Kidney glomerular epithelial cell (primary cell): ENCODE results near the gene UNC93A.
A peak's percentile ranks its signal among the peaks of the same experiment; 100 is the strongest.
"Not testable (repeated sequence)": the region's sequence is repeated elsewhere in the genome, so short reads cannot be mapped to it uniquely, and the experiment has no call there.

Source experiments
- DNase-seq: peaks from one replicate; lab custom pipeline; 2025; lab: John Stamatoyannopoulos, UW

The UNC93A gene

DNA sequence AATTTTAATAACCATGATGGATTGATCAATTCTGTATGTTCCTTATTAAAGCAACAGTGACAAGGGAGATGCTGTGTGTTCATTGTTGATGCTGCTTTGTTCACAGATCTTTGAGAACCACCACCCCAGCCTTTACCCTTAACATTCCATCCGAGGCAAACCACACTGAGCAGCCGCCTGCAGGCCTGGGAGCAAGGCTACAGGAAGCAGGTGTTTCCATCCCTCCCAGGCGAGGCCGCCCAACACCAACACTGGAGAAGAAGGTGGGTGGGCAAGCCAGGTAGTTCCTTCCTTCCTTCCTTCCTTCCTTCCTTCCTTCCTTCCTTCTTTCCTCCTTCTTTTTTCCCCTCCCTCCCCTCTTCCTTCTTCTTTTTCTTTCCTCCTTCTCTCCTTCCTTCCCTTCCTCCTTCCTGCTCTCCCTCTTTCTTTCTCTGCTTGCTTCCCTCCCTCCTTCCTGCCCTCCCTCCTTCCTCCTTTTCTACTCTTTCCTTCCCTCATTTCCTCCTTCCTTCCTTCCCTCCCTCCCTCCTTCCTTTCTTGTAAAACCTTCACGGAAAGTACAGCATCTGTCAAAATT, 47.5 kb downstream of the UNC93A start:
- DNase-seq = no peak

DNA sequence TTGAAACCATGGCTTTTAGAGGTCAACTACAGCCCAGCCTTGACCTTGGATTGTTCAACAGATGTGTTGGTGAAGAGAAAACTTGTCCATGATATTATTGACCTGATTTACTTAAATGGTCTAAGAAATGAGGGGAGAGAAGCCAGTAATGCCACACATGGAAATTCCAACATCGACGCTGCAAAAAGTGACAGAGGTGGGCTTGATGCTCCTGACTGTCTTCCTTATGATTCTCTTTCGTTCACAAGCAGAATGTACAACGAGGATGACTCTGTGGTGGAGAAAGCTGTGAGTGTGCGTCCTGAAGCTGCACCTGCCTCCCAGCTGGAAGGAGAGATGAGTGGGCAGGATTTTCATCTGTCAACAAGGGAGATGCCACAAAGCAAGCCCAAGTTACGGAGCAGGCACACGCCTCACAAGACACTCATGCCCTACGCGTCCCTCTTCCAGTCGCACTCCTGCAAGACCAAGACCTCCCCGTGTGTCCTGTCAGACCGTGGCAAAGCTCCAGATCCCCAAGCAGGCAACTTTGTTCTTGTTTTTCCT, 50.0 kb downstream of the UNC93A start:
- DNase-seq = no peak

DNA sequence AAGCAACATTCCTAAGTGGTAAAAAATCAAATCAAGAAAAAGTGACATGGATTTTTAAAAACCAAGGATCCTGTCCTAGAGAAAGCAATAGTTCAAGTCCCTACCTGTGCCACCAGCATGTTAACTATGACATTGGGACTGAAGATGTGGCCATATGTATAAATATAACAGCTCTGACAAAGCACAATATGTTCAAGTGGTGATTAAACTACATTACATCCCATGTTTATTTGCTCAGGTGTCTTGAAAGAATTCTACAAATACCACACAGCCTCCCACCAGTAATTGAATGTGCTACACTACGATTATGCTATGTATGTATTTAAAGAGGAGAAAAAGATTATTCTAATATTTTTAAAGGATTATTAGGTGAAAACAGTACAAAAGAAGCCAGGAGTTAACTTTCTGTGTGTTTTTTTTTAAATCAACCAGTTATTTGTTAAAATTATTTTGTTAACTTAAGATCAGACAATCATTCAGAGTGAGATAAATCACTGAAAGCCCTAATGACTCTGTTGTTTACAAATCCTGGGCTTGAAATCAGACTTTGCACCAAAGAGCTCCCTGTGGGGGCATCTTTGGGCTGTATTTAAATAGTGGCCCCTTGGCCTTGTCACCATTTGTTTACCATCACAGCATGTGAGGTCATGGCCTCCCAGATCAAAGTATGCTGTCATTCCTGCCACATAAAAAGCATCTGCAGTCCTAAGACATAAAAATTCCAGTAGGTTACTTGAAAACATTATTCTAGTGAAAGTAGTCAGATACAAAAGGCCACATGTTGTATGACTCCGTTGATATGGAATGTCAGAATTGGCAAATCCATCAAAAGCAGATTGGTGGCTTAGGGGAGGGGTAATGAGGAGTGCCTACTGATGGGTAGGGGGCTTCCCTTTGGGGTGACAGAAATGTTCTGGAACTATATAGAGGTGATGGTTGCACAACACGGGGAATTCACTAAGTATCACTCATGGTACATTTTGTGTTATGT, 50.8 kb downstream of the UNC93A start:
- DNase-seq = no peak

DNA sequence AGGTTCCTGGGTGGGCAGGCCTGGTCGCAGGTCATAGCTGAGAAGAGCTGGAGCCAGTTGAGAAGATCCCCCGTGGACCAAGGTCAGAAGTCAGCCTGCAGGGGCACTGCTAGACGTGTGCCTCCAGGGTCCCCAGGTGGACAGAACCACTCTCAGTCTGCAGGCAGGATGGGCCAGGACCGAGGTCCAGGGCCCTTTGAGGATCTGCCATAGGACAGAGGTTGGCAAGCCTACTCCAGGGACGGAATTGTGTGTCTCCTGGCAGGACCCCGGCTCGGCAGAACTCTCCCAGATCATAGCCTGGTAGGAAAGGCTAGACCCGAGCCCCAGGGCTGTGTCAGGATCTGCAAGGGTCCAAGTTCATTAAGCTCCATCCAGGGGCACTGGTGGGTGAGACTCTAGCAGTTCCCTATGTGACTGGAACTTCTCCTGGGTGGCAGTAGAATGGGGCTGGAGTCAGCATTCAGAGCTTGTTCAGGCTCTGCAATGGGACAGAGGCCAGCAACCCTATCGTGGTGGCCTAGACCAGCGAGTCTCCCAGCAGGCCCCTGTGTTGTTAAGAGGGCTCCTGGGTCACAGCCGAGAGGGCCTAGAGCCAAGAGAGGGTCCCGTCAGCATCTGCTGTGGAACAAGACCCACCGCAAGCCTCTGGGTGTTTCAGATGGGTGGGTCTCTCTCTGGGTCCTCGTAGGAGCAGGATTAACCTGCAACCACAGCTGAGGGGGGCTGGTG, 51.9 kb downstream of the UNC93A start:
- no peak for DNase-seq

DNA sequence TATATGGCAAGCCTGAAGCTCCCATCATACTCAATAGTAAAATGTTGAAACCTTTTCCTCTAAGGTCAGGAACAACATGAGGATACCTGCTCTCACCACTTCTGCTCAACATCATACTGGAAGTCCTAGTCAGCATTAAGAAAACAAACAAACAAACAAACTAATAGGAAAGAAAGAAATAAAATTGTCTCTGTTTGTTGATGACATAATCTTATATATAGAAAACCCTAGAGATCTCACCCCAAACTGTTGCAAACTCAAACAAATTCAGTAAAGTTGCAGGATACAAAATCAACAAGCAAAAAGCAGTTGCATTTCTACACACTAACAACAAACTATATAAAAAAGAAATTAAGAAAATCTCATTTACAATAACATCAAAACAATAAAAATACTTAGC, 54.2 kb downstream of the UNC93A start:
- no peak for DNase-seq

DNA sequence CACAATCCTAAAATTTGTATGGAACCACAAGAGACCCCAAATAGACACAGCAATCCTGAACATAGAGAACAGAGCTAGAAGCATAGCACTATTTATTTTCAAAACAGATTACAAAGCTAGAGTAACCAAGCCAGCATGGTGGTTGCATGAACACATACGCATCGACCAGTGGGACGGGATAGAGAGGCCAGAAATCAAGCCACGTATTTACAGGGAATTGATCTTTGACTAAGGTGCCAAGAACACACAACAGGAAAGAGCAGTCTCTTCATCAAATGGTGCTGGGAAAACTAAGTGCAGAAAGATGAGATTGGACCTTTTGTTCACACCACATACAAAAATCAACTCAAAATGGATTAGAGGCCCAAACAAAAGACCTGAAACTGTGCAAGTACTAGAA, 54.8 kb downstream of the UNC93A start:
- DNase-seq = no peak

DNA sequence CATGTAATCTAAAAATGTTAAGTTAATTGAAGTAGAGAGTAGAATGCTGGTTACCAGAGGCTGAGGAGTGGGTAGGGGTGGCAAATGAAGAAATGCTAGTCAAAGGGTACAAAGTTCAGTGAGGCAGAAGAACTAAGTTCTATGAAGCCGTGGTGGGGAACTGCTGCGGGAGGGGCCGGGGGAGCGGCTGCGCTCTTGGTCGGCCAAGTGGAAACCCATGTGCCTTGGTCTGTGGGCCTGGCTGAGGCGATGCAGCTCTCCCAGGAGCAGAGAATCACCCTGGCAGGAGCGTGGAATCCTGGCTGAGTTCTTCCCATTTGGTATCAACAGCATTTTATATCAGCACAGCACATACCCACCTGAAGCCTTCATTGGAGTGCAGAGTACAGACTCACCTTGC, 56.1 kb downstream of the UNC93A start:
- DNase-seq = no peak

DNA sequence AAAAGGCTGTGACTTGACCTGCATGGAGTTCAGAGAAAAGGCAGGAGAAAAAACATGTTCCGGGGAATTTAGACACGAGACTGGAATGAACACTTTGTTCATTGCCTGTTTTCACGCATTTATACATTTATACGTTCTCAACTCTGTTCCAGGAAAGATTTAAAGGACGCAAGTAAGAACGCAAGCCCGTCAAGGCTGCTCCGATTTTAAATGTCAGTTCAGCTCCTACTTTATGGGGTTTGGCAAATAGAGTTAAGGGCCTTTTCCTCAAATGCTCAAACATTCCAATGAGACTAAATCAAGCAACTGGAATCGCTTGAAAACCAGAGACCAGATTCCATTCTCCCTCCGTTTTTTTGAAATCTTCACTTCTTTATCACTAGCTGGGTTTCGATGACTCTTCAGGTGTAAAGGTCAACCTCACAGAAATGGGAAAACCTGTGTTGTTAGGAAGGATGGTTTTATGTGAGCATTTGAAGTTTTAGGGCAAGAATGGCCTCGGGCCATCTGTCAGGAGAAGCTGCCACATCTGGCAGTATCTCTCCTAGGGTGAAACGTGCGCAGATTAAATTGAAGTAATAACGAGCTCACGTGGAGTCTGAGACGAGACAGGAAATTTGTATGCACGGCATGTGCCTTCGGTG, 58.6 kb downstream of the UNC93A start:
- DNase-seq = no peak

DNA sequence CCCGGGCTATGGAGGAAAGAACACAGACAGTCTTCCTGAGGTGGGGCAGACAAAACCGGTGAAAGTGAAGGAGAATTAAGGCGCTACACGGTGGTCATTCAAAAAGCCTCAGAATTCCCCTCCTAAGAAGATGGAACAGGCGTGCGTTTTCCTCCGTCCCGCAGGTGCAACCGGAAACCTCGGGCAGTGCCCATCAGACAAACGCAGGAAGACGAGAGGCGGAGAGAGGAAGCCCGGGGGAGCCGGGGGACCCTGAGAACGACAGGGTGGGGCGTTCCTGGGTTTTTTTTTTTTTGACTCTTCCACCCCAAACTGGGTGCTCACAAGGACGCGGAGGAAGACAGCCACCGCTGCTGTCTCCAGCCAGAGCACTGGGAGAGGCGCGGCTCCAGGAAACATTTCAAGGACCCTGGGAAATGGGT, 59.2 kb downstream of the UNC93A start:
- no peak for DNase-seq

DNA sequence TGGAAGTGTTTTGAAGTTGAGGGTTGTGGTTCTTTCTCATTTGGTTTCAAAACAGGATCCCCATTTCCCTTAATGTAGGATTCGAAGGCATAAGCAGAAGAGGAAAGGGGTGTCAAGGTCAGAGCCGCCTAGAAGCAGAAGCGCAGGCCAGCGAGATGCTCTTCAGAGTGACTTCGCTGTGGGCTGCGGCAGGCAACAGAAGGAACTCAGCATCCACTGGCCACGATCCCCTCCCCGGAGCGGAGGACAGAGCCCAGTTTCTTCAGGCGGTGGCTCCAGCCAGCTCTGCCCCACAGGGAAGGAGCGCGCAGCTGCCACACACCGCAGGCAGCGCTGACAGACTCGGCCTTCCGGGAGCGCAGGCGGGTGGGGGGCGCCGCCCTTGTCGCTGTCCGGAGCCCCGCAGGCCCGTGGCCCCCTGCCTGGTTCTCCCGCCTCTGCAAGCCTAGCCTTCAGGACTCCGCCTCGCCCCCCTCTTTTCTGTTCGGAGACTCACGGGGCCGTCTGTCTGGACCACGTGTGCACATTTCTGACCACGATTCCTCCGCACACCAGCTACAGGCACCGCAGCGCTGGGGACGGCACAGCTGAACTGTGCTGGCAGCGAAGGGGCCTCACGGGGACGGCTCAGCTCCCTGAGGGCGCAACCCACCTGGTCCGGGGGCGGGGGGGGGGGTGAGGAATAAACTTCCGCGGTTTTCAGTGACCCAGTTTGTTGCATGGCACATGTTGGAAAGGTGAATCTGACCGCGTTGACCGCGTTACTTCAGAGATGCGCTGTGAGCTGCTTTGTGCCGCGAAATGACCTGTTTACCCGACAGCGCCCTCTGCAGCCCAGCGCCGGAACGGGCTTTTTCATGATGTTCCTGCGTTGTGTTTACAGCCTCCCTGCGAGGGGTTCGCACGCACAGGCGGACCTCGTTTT, 59.9 kb downstream of the UNC93A start:
- DNase-seq = peak; percentile 37

DNA sequence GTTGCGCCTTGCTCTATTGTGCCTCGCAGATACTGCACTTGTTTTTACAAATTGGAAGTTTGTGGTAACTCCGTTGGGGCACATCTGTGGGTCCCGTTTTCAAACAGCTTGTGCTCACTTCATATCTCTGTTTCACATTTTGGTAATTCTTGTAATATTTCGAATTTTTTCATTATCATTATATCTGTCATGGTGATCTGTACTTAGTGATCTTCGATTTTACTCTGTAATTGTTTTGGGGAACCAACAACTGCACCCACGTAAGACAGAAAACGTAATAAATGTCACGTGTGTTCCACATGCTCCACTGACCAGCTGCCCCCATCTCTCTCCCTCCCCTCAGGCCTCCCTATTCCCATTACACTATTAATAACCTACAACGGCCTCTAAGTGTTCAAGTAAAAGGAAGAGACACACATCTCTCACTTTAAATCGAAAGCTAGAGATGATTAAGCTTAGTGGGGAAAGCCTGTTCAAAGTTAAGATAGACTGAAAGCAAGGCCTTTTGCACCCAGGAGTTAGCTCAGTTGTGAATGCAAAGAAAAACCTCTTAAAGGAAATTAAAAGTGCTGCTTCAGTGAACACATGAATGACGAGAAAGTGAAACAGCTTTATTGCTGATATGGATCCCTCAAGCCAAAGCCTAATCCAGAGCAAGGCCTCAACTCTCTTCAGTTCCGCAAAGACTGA, 60.7 kb downstream of the UNC93A start:
- DNase-seq = no peak

DNA sequence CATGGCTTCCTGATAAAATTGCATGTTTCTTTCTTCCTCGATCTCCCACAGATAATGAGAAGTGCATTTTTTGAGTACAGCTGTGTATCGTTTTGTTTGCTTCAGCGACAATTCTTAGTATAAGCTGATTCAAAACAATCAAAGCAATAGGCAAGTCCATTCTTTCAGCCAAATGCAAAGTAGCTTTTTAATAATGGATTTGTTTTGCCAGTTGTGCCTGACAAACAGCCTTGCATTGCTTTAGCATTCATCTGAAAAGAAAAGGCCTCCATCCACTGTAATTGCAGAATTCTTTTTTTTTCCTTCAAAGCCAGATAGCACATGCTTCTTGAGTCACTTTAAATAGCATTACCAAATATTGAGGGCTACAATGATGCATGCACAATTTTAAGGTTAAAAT, 65.8 kb downstream of the UNC93A start:
- no peak for DNase-seq

DNA sequence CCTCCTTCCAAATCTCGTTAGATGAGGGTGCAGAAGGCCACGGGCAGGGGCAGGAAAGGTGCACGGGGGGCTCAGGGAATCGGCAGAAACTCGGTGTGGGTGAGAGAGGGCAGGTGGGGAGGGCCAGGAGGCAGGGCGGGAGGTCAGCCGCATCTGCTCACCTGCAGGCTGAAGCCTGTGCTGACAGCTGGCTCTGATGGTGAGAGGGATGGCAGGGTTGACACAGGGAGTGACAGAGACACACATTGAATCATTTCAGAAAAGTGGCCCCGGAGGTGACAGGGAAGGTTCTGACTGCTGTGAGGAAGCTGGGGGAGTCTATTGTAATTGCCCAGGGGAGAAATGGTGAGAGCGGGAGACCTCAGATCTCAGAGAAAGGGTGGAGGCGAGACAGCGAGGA, 67.3 kb downstream of the UNC93A start:
- DNase-seq = not testable (repeated sequence)

DNA sequence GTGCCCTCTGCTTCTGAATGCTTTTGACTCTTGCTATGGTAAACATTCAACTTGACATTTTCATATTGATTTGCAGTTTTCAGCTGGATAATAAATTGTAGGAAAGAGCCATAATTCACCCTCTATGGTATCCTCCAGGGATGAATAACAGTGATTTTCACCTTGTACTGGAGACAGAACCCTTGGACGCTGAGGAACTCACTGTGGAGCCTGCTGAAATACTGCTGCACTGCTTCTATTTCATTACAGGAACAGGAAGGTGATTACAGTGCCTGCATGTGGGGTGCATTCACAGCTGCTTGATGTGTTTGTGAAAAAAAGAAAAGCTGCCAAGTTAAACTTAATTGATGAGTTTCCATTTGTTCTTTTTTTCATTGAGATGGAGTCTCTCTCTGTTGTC, 70.1 kb downstream of the UNC93A start:
- not testable (repeated sequence) for DNase-seq
